Mammary epithelial cell (primary cell): Measurements from ENCODE around the gene RIC1.
"Not testable (repeated sequence)": the region's sequence is repeated elsewhere in the genome, so short reads cannot be mapped to it uniquely, and the experiment has no call there.

Source experiments
- EZH2 ChIP-seq: IDR thresholded peaks from 2 replicates; pipeline ENCODE4 v1.6.1; 2012; ENCODE audit warnings: low read length, inconsistent platforms, borderline replicate concordance
- TF ChIP-seq, protein P1 (sequence below), 2 donors: IDR thresholded peaks in 1 of 2; conservative IDR thresholded peaks in 1 of 2; 2 replicates each; pipeline ENCODE4 v1.5.1; 2011 to 2012; ENCODE audit warnings: inconsistent platforms in 2 of 2, low read length in 2 of 2, mild to moderate bottlenecking in 2 of 2, control low read depth in 1 of 2, low read depth in 1 of 2; ENCODE audit not compliant: insufficient read depth in 1 of 2; ENCODE audit errors: extremely low read depth in 1 of 2

GRCh38 chr9:5627686-5628085 is 1.2 kb upstream of the RIC1 start:
- TF ChIP-seq, protein P1, sequence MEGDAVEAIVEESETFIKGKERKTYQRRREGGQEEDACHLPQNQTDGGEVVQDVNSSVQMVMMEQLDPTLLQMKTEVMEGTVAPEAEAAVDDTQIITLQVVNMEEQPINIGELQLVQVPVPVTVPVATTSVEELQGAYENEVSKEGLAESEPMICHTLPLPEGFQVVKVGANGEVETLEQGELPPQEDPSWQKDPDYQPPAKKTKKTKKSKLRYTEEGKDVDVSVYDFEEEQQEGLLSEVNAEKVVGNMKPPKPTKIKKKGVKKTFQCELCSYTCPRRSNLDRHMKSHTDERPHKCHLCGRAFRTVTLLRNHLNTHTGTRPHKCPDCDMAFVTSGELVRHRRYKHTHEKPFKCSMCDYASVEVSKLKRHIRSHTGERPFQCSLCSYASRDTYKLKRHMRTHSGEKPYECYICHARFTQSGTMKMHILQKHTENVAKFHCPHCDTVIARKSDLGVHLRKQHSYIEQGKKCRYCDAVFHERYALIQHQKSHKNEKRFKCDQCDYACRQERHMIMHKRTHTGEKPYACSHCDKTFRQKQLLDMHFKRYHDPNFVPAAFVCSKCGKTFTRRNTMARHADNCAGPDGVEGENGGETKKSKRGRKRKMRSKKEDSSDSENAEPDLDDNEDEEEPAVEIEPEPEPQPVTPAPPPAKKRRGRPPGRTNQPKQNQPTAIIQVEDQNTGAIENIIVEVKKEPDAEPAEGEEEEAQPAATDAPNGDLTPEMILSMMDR (conservative IDR thresholded peaks at IDR 0.05 in 1 of 2, IDR thresholded peaks at IDR 0.05 in 1 of 2; ENCODE audit: extremely low read depth in 1 of 2, insufficient read depth in 1 of 2, low read depth in 1 of 2, low read length in 2 of 2): not testable (repeated sequence)
- TF ChIP-seq EZH2: not testable (repeated sequence)
